ENCODE data around the gene ACKR4.
"Not testable (repeated sequence)": the region's sequence is repeated elsewhere in the genome, so short reads cannot be mapped to it uniquely, and the experiment has no call there.

ACKR4 gene

DNA sequence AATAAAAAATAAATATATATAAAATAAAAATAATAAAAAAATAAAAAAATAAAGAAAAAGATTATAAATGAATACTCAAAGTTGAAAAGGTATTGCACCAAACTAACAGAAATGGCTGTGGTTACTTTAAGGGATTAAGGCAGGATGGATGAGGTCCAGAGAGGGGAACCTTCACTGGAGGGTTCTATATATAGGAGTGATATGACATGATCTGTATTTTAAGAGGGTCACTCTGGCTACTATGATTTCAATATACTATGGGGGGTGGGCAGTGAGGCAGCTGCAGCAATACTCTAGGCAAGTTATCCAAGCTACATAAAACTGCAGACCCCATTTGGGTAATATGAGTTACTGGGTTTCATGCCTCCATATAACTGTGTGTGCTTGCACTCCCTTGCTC is 38.0 kb downstream of the ACKR4 start:
- H3K4me1 Mint-ChIP-seq: no peaks in the 10 kb centered on the region
- H3K36me3 Mint-ChIP-seq (ENCODE audit: low read depth): peaks cover 18% of the 10 kb centered on the region
- H3K27me3 Mint-ChIP-seq (ENCODE audit: low read depth): no peaks in the 10 kb centered on the region
- TF ChIP-seq CTCF (IDR thresholded peaks at IDR 0.05; ENCODE audit: unreplicated experiment in 3 of 3): no peak
- H3K27ac Mint-ChIP-seq: no peak overlapping the region
- no peak overlapping the region for H3K4me3 Mint-ChIP-seq
- no peaks in the 10 kb centered on the region for H3K9me3 Mint-ChIP-seq

- TF ChIP-seq CTCF (IDR thresholded peaks at IDR 0.05; ENCODE audit: unreplicated experiment in 3 of 3): no peak
- no peak overlapping the region for H3K27ac Mint-ChIP-seq
- peaks cover 17% of the 10 kb centered on the region for H3K36me3 Mint-ChIP-seq (ENCODE audit: low read depth)
- no peaks in the 10 kb centered on the region for H3K9me3 Mint-ChIP-seq
- H3K4me3 Mint-ChIP-seq: no peak overlapping the region
- no peaks in the 10 kb centered on the region for H3K4me1 Mint-ChIP-seq
- peaks cover 3% of the 10 kb centered on the region for H3K27me3 Mint-ChIP-seq (ENCODE audit: low read depth)
Observed at GRCh38 chr3:132637590-132637989, 40.5 kb downstream of the ACKR4 start.

DNA sequence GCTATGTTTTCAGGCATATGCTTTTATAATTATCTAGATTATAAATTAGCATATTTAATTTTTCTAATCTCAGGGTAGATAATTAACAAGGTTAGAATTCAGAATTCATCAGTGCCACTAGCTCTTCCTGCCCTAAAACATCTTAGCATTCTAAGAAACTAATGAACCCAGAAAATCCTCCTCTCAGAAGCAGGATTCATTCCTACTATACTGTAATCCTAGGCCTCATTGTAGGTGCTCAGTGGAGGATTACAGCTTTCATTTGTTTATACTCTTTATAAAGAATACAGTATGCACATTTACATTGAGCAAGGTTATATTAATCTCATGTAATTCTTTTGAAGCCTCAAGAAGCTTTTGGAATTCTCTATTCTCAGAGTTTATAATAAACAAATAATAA is 41.6 kb downstream of the ACKR4 start:
- H3K36me3 Mint-ChIP-seq (ENCODE audit: low read depth): peaks cover 10% of the 10 kb centered on the region
- H3K4me1 Mint-ChIP-seq: no peaks in the 10 kb centered on the region
- TF ChIP-seq CTCF (IDR thresholded peaks at IDR 0.05; ENCODE audit: unreplicated experiment in 3 of 3): no peak
- H3K9me3 Mint-ChIP-seq: no peaks in the 10 kb centered on the region
- no peak overlapping the region for H3K4me3 Mint-ChIP-seq
- peaks cover 3% of the 10 kb centered on the region for H3K27me3 Mint-ChIP-seq (ENCODE audit: low read depth)
- H3K27ac Mint-ChIP-seq: peak overlapping the region; percentile 14 to 66 (median 15)

DNA sequence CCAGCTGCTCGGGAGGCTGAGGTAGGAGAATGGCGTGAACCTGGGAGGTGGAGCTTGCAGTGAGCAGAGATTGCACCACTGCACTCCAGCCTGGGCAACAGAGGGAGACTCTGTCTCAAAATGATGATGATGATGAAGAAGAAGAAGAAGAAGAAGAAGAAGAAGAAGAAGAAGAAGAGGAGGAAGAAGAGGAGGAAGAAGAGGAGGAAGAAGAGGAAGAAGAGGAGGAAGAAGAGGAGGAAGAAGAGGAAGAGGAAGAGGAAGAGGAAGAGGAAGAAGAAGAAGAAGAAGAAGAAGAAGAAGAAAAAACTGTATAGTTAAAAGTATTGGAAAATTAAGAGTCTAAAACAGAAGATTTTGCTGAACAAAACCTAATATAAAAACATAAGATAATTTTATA is 44.4 kb downstream of the ACKR4 start:
- not testable (repeated sequence) for H3K4me3 Mint-ChIP-seq; H3K27me3 Mint-ChIP-seq (ENCODE audit: low read depth); H3K27ac Mint-ChIP-seq; H3K4me1 Mint-ChIP-seq; H3K9me3 Mint-ChIP-seq; H3K36me3 Mint-ChIP-seq (ENCODE audit: low read depth)

- H3K27ac Mint-ChIP-seq: no peak overlapping the region
- H3K4me1 Mint-ChIP-seq: no peaks in the 10 kb centered on the region
- TF ChIP-seq CTCF (IDR thresholded peaks at IDR 0.05; ENCODE audit: unreplicated experiment in 3 of 3): peak; percentile 74 to 77 (median 77)
- H3K9me3 Mint-ChIP-seq: no peaks in the 10 kb centered on the region
- H3K27me3 Mint-ChIP-seq (ENCODE audit: low read depth): peaks cover 3% of the 10 kb centered on the region
- peaks cover 5% of the 10 kb centered on the region for H3K36me3 Mint-ChIP-seq (ENCODE audit: low read depth)
- H3K4me3 Mint-ChIP-seq: no peak overlapping the region
Observed at GRCh38 chr3:132641837-132642538, 44.9 kb downstream of the ACKR4 start.

DNA sequence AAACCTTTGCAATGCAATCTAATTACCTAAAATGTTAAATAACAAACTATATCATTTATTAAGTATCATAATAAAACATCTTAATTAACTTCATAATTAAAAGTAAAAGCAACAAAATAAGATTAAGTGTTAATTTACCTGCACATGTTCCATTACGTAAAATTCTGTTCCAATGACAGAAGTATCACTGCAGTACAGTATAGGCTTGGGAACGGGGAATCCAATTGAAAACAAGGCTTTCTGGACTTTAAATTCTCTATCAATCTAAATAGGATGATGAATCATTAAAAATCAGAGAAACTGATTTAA is 45.4 kb downstream of the ACKR4 start:
- H3K27ac Mint-ChIP-seq: no peak overlapping the region
- no peak for TF ChIP-seq CTCF (IDR thresholded peaks at IDR 0.05; ENCODE audit: unreplicated experiment in 3 of 3)
- H3K4me1 Mint-ChIP-seq: no peaks in the 10 kb centered on the region

More for the DNA sequence above, 45.4 kb downstream of the ACKR4 start:
- H3K4me3 Mint-ChIP-seq: no peak overlapping the region
- no peaks in the 10 kb centered on the region for H3K9me3 Mint-ChIP-seq
- H3K27me3 Mint-ChIP-seq (ENCODE audit: low read depth): peaks cover 3% of the 10 kb centered on the region
- peaks cover 5% of the 10 kb centered on the region for H3K36me3 Mint-ChIP-seq (ENCODE audit: low read depth)

Data from nephron (organoid).